Measurements from ENCODE around the gene PLCB1.

- TF ChIP-seq POLR2AphosphoS5 (IDR thresholded peaks at IDR 0.05; ENCODE audit: borderline replicate concordance, low read depth, low read length) = no peak
- TF ChIP-seq EZH2 (IDR thresholded peaks at IDR 0.05) = no peak
- TF ChIP-seq FOXP2 (optimal IDR thresholded peaks at IDR 0.05; ENCODE audit: control extremely low read depth, extremely low read length, insufficient read depth) = no peak
Measured at GRCh38 chr20:8118760-8119159, 13.3 kb upstream of the PLCB1 start.

Data from SK-N-MC (cell line).